Ammon's horn (tissue), 1 donor: ENCODE results near the gene CCL26.
A peak's percentile ranks its signal among the peaks of the same experiment; 100 is the strongest.

Experiments
- DNase-seq: peaks from one replicate; pipeline ENCODE4 v3.0.0-alpha.2; 2016; ENCODE audit warnings: low spot score

Gene CCL26, protein sequence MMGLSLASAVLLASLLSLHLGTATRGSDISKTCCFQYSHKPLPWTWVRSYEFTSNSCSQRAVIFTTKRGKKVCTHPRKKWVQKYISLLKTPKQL

DNA sequence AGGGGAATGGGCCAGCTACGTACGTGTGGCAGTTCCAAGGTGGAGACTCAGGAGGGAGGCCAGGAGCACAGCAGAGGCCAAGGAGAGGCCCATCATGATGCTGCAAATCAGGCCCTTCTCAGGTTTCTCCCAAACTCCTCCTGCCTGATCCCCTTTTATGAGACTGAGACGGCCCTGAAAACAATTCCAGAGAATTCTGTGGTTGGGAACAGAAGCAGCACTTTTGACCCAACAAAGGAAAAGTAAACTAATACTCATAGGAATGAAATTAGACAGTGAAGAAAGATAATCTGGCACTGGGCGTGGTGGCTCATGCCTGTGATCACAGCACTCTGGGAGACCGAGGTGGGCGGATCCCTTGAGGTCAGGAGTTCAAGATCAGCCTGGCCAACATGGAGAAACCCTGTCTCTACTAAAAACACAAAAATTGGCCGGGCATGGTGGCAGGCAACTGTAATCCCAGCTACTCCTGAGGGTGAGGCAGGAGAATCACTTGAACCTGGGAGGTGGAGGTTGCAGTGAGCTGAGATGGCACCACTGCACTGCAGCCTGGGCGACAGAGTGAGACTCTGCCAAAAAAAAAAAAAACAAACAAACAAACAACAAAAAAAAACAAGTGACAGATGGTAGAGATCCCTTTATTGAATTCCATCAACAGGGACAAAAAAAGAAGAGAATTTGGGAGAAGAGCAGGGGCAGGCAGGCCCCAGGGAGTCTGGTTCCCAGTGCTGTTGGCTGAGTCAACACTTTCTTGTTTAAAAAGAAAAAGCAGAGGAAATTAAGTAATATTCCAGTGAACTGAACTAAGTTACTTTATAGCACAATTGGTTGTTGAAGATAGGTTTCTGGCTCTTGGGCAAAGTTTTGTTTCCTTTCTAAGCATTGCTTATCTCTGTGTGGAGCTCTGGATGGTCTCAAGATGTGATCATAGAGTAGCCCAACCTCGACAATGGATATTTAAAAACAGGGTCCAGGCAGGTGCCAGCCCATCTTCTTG, at the start of gene CCL26:
CCL26 (minus strand) TSS at position 131 of the 997 bp plus-strand sequence; CDS start at position 96, 35 bp downstream.
- no peak for DNase-seq

DNA sequence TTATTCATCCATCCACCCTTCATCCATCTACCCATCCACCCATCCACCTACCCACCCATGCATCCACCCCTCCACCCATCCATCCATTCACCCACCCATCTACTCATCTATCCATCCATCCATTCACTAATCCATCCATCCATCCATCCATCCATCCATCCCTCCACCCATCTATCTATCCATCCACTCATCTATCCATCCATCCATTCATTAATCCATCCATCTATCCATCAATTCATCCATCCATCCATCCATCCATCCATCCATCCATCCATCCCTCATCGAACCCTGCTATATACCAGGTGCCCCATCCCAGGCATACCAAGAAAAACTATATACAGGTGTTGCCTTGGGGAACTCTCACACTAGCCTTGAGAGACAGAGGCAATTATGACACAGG, 48.7 kb upstream of the CCL26 start:
- no peak for DNase-seq

DNA sequence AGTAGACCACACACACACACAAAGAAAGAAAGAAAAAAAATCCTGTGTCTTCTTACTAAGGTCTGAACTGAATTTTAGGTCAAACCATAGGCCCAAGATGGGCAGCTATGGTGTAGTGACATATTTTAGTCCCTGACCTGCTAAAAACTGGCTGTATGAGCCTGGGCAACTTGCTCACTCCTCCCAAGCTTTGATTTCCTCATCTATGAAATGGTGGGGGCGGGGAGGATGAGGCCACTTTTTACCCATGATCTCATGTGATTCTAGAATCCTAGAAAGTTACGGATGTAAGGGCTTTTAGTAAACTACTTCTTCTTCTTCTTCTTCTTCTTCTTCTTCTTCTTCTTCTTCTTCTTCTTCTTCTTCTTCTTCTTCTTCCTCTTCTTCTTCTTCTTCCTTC, 47.7 kb upstream of the CCL26 start:
- no peak for DNase-seq

DNA sequence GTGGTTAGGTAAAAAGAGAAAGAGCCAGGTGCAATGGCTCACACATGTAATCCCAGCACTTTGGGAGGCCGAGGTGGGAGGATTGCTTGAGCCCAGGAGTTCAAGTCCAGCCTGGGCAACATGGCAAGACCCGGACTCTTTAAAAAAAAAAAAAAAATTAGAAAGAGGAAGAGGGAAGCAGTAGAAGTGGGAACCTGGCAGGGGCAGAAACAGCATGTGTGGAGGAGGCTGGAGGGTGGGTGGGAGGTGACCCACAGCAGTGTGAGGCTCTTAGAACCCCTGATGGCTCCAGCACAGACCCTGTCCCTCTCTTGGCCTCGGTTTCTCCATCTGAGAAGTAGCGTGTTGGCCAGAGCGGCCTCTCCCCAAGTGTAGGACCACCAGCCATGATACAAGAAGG, 46.5 kb upstream of the CCL26 start:
- no peak for DNase-seq

DNA sequence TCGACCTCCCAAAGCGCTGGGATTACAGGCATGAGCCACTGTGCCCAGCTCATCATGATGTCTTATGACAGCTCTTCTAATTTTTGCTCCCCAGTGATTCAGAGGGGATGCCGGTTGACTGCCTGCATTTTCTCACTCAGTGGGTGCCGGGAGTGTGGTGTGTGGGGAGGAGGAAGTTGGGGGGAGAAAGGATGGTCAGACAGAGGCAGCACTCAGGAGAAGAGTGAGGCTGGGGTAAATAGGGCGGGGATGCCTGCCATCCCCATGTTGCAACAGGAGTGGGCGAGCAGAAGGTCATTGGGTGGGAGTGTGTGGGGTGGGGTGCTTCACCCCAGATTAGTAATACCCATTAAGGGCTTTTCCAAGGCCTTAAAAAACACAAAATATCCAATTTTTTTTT, 45.1 kb upstream of the CCL26 start:
- no peak for DNase-seq

DNA sequence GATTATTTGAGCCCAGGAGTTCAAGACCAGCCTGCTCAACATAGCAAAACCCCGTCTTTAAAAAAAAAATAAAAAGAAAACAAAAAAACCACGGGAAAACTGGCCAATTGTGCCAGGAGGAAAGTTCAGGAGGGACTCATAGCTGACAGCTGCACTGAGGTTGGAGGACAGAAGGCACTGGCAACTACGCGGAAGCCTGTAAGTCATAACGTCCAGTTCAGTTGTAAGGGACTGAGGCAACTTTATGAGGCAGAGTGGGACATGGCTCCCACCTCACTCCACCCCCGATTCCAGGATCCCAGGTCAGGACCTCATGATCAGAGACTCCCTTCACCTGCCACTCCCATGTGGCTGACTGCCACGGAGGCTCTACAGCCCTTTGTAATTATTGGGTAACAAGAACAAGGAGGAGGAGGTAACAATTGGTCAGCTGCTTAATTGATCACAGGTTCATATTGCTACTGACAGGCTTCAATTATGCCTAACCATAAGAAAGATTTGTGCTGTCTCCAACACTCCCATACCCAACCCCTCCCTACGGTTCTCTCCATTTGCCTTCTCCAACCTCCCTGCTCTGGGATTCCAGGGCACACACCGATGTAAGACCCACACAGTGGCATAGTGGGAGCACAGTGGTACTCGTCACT, 43.5 kb upstream of the CCL26 start:
- DNase-seq, result no peak

DNA sequence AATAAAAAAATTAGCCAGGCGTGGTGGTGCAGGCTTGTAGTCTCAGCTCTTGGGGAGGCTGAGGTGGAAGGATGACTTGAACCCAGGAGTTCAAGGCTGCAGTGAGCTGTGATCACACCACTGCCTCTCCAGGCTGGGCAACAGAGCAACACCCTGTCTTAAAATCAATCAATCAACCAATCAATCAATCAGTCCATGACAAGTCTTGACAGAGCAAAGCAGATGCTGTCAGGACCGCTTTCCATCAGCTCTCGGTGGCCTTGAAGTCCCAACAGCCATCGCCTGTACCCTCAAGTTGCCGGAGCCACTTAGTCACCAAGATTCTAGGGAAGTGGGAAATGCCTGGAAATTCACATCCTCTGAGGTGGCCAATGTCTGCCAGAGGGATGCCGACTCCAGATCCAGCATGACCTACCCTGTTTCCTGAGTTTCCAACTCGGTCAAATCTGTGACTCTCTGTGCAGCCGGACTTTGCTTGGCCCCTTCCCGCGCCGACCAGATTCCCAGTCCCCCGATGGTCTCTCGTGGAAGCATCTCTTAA, 42.5 kb upstream of the CCL26 start:
- no peak for DNase-seq

DNA sequence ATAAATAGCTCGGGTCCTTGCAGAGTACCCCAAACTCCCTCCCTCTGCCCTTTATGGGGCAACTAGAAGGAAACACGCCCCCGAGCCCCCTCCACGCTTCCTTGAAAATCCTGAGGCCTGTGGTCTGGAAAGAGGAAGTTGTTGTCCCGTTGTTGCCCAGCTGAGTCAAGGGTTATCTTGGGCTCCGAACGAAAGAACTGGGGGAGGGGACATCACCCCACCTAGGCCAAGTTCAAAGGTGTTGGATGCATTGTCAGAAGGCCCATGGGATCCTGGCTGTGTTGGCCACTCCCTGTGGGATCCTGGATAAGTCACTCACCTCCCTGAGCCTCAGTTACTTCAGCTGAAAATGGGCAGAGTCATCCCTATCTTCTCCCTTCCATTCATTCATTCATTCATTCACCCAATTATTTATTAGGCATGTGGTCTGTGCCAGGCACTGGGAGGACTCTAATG, 41.8 kb upstream of the CCL26 start, which contains the start of gene CCL24:
CCL24 (minus strand) TSS at position 26 of the 456 bp plus-strand sequence. CDS start 91 bp downstream, outside the sequence.
- DNase-seq, result no peak

DNA sequence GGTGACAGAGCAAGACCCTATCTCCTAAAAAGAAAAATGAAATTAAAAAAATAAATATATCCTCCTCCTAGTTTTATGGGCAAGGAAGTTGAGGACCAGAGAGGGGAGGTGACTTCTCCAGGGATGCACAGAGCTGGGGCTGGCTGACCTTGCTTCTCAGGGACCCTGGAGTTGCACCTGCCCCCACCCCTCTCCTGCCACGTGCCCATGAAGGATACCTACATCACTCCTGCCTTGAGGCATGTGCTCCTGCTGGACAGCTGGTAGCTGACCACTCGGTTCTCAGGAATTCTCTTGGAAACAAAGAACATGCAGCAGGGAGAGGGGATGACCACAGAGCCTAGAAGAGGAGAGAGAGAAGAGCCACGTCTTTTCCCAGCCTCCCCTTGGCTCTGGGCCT, 41.1 kb upstream of the CCL26 start:
- DNase-seq, result no peak

DNA sequence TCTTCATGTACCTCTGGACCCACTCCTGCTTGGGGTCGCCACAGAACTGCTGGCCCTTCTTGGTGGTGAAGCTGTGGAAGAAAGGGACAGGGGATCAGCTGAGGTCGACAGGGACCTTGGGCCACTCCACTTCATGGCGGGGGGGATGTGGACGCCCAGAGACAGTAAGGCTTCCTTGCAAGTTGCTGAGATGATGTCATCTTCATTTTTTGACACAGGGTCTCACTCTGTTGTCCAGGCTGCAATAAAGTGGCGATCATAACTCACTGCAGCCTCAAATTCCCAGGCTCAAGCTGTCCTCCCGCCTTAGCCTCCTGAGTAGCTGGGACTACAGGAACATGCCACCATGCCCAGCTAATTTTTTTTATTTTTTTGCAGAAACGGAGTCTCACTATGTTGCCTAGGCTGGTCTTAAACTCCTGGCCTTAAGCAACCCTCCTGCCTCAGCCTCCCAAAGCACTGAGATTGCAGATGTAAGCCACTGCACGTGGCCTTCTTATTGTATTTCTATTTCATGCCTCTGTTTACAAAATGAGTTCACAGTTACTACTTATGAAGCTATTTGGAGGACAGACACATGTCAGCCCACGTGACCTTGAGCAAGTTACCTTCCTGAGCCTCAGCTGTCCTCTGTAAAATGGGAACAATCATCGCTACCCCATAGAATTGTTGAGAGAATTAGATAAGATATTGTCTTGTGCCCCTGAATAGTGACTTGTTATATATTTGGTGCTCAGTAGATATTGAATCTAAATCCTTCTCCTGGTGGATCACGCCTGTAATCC, 40.1 kb upstream of the CCL26 start:
- DNase-seq, result no peak

DNA sequence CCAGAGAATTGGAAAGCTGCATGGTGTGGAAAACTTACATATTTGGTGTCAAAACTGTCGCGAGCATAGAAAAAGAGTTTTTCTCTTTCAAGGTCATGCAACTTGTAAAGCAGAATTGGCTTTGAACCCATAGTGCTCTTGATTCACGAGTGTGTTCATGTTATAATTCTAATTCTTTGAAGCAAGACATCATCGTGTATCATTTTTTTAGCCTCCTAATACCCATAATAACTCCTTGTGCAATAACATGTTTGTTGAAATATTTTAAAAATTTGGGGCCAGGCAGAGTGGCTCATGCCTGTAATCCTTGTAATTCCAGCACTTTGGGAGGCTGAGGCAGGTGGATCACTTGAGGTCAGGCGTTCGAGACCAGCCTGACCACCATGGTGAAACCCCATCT, 37.4 kb upstream of the CCL26 start:
- no peak for DNase-seq

DNA sequence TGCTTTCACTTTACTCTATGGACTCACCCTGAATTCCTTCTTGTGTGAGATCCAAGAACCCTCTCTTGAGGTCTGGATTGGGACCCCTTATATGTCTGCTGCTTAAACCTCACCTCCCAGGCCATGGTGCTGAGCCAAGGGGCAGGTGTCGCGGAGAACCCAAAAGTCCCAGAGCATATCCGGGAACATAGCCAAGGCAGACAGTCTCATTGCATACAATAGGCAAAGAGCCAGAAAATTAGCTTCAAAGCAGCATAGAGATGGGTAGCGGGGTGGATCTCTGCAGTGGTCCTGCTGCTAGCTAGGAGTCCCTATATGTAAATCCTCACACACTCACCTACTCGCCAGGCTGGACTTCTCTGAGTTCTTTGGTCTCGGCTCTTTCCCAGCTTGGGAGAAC, 36.1 kb upstream of the CCL26 start:
- DNase-seq, result no peak

DNA sequence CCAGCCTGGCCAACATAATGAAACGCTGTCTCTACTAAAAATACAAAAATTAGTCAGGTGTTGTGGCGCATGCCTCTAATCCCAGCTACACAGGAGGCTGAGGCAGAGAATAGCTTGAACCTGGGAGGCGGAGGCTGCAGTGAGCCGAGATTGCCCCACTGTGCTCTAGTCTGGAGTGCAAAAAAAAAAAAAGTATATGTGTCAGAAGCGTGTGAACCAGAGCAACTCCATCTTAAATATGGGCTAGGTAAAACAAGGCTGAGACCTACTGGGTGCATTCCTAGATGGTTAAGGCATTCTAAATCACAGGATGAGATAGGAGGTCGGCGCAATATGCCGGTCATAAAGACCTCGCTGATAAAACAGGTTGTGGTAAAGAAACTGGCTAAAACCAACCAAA, 35.4 kb upstream of the CCL26 start:
- no peak for DNase-seq

DNA sequence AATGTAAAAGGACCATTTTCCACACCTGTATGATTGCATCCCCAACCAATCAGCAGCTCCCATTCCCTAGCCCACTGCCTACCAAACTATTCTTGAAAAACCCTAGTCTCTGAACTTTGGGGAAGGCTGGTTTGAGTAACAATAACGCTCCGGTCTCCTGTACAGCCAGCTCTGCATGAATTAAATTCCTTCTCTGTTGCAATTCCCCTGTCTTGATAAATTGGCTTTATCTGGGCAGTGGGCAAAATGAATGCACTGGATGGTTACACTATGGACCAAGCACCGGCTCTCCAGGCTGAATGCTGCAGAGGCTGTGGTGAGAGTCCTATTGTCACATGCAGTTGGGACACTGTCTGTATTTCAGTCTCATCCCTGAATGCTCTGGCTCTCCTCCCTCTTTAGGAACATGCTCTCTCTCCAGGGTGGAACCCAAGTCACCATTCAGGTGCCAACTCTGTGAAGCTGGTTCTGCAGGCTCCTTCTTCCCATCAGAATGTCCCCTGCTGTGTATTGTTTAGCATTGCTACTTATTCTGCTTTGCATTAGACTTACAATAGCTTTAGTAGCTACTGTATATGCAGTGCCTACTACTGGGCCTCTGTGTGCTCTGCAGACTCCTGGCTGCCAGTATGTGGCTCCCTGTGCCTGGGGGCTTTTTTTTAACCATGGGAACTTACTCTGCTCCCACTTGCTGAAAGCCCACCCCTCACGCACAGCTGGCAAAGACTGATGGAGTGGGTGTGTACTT, 34.7 kb upstream of the CCL26 start:
- DNase-seq, result no peak

DNA sequence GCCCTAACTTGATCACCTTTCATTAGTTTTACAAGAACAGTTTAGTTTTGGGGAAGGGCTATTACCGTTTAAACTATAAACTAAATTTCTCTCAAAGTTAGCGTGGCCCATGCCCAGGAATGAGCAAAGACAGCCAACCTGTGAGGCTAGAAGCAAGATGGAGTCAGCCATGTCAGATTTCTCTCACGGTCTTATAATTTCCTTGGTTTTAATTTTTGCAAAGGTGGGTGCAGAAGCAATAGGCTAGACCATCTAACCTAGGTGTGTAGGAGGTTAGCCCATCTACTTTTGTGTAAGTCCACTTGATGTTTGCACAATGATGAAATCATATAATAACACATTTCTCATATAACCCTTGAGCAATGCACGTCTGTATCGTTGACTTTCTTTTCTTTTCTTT, 32.7 kb upstream of the CCL26 start:
- no peak for DNase-seq

DNA sequence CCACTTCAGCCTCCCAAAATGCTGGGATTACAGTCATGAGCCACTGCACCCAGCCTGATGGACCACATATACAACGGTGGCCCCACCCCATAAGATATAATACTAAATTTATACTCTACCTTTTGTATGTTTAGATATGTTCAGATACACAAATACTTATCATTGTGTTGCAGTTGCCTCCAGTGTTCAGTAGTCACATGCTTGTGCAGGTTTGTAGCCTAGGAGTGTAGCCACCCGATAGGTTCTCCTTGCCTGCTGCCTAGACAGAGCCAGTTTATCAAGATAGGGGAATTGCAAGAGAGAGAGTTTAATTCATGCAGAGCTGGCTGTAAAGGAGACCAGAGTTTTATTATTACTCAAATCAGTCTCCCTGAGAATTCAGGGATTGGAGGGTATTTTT, 32.0 kb upstream of the CCL26 start:
- no peak for DNase-seq

DNA sequence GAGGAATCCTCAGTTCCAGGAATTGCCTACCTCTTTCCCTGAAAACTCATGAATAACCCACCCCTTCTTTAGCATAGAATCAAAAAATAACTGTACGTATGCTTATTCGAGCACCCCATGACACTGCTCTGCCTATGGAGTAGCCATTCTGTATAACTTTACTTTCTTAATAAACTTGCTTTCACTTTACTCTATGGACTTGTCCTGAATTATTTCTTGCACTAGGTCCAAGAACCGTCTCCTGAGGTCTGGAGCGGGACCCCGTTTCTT, 30.5 kb upstream of the CCL26 start:
- DNase-seq, result no peak

DNA sequence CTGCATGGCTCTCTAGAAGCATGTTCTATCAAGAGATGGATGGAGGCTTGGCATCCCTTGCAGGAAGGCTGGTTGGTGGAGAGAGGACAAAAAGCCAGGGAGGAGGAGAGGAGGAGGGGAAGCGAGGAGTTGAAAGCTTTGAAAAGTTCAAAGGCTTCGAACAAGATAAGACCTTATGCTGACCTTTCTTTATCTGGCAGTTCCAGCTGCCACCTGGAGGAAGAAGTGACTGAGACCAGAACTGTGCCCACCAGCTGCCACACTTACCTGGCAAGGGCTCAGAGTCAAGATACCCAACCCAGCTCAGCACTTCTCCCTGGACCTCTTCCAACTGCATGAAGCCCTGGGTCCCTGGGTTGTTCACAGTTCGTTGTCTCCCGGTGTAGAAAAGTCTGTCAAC, 26.8 kb upstream of the CCL26 start:
- no peak for DNase-seq

DNA sequence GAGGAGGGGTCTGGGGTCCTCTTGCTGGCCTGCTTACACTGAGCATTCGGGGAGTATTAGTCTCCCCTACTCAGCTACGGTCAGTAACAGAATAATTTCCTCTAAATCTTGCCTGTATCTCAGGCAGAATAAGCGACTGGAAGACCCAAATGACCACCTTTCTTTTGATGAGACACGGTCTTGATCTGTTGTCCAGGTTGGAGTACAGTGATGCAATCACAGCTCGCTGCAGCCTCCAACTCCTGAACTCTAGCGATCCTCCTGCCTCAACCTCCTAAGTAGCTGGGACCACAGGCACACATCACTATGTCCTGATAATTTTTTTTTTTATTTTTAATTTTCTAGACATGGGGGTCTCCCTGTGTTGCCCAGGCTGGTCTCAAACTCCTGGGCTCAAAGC, 24.4 kb upstream of the CCL26 start:
- DNase-seq, result no peak

DNA sequence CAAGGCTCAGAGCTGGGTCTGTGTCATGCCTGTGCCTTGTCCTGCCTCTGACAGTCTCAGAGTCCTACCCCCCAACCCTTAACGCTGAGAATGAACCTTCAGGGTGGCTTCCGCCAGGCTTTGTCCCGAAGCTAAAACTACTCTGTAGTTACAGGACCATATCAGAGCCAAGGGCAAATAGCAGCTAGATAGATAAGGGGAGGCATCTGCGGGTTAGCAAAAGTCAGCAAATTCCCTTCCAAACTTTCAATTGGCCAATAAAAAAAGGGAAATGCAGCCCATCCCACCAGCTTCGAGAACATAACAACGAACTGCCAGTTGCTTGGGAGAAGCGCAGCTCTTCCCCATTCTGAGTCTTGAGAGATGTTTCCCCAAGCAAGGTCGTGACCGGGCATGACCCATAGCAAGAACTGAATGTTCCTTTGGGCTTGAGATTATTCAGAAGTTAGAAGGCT, 23.8 kb upstream of the CCL26 start:
- peak; percentile 7 for DNase-seq

DNA sequence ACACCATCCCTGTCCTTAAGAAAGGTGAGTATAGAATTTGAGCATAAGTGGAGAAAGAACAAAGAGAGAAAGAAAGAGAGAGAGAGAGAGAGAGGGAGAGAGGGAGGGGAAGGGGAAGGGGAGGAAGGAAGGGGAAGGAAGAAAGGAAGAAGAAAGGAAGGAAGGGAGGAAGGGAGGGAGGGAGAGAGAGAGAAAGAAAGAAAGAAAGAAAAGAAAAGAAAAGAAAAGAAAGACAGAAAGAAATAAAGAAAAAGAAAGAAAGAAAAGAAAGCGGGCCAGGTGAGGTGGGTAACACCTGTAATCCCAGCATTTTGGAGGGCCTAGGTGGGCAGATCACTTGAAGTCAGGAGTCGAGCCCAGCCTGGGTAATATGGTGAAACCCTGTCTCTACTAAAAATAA, 21.7 kb upstream of the CCL26 start:
- DNase-seq, result no peak
